ENCODE measurements around the gene MLX.

- TF ChIP-seq GATA3 (IDR thresholded peaks at IDR 0.05; ENCODE audit: low read depth, low read length) (no peak), GATA2 (IDR thresholded peaks at IDR 0.05; ENCODE audit: low read depth, low read length) (no peak)
Observed at GRCh38 chr17:42608305-42609181, 41.6 kb downstream of the MLX start.
